Neural progenitor cell (in vitro differentiated cells): Measurements from ENCODE around the gene VEPH1. TPM values are rescaled to one million over a fixed set of nuclear protein-coding genes. Genes with fewer than 3 reads are reported as not detected.

Experiments used
- DNase-seq: peaks from one replicate; pipeline ENCODE4 v3.0.0-alpha.2; 2016; ENCODE audit warnings: low spot score
- H2AFZ ChIP-seq: fragments of 200-600 bp; sonication (generic); replicated peaks from 2 replicates; pipeline ENCODE4 v1.6.1; 2016; ENCODE audit warnings: antibody characterized with exemption
- H3F3A ChIP-seq: fragments of 200-600 bp; sonication (generic); 2 replicates; pipeline ENCODE4 v1.6.1; 2016; ENCODE audit warnings: antibody characterized with exemption, low read depth
- H3K27ac ChIP-seq: fragments of 200-600 bp; sonication (generic); 2 replicates; pipeline ENCODE4 v1.5.1; 2016; ENCODE audit warnings: mild to moderate bottlenecking
- H3K27me3 ChIP-seq: fragments of 200-600 bp; sonication (generic); 2 replicates; pipeline ENCODE4 v1.6.1; 2016; ENCODE audit warnings: mild to moderate bottlenecking, moderate library complexity
- H3K36me3 ChIP-seq: fragments of 200-600 bp; sonication (generic); 2 replicates; pipeline ENCODE4 v1.5.1; 2016
- H3K4me1 ChIP-seq: fragments of 200-600 bp; sonication (generic); 2 replicates; pipeline ENCODE4 v1.6.1; 2016; ENCODE audit warnings: mixed run types
- H3K4me2 ChIP-seq: fragments of 200-600 bp; sonication (generic); 2 replicates; pipeline ENCODE4 v1.6.1; 2016
- H3K4me3 ChIP-seq: fragments of 200-600 bp; sonication (generic); 2 replicates; pipeline ENCODE4 v1.5.1; 2016
- H3K79me2 ChIP-seq: fragments of 200-600 bp; sonication (generic); 2 replicates; pipeline ENCODE4 v1.6.1; 2016; ENCODE audit warnings: low read depth
- H3K9ac ChIP-seq: fragments of 200-600 bp; sonication (generic); 2 replicates; pipeline ENCODE4 v1.6.1; 2016
- H3K9me3 ChIP-seq: fragments of 200-600 bp; sonication (generic); 2 replicates; pipeline ENCODE4 v1.5.1; 2016; ENCODE audit warnings: low read depth
- H4K20me1 ChIP-seq: fragments of 200-600 bp; sonication (generic); 2 replicates; pipeline ENCODE4 v1.6.1; 2016; ENCODE audit warnings: low read depth
- H3K27ac Mint-ChIP-seq: 3 replicates; pipeline ENCODE4 v1.8.0; 2021; ENCODE audit warnings: mixed read lengths
- H3K27me3 Mint-ChIP-seq: 2 replicates; pipeline ENCODE4 v1.8.0; 2022; ENCODE audit warnings: low read depth, mild to moderate bottlenecking, inconsistent platforms, moderate library complexity, mixed read lengths; ENCODE audit not compliant: insufficient read depth
- H3K36me3 Mint-ChIP-seq: 3 replicates; pipeline ENCODE4 v1.8.0; 2021; ENCODE audit warnings: mixed read lengths
- H3K4me1 Mint-ChIP-seq: 3 replicates; pipeline ENCODE4 v1.8.0; 2021; ENCODE audit warnings: mixed read lengths
- H3K4me3 Mint-ChIP-seq: 3 replicates; pipeline ENCODE4 v1.8.0; 2021; ENCODE audit warnings: mild to moderate bottlenecking, moderate library complexity, mixed read lengths
- H3K9me3 Mint-ChIP-seq: 3 replicates; pipeline ENCODE4 v1.8.0; 2020; ENCODE audit warnings: mixed read lengths
- EZH2 ChIP-seq: fragments of 200-600 bp; sonication (generic); IDR thresholded peaks from 2 replicates; pipeline ENCODE4 v1.6.1; 2017; ENCODE audit warnings: antibody characterized with exemption, mild to moderate bottlenecking, moderate library complexity
- EZH2phosphoT487 ChIP-seq: fragments of 200-600 bp; sonication (generic); IDR thresholded peaks from 2 replicates; pipeline ENCODE4 v1.6.1; 2017; ENCODE audit warnings: antibody characterized with exemption
- total RNA-seq: library from RNA; depleted of rRNA; stranded (reverse); fragments of >200 nt; gene quantifications from 2 replicates; pipeline ENCODE4 v1.2.3, GENCODE V29; 2015; ENCODE audit warnings: low replicate concordance
- TF ChIP-seq, protein P1 (sequence below): fragments of 200-600 bp; sonication (generic); IDR thresholded peaks from 2 replicates; pipeline ENCODE4 v1.5.1; 2017; ENCODE audit warnings: antibody characterized with exemption, mild to moderate bottlenecking

VEPH1 gene
- total RNA-seq, 1 donor from 2014 or later = not detected

DNA sequence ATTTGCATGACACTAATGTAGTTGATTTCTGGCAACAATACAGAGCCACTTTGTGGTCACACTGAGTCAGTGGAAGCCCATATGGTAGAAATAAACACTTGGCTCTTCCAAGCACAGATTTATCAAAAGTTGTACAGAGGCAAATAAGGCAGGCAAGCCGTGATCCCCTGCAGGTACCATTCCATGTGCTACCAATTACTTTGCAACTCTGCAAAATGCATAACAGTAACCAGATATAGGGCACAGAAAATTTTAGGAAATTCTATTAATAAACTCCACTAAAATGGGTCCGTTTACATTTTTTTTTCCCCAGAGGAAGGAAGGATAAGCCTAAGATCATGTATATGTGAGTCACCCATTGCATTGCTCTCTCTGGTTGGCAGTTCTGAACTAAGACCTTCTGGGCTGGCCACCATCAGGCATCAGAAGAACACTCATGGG is 169.6 kb downstream of the VEPH1 start:
- no peak overlapping the region for H3K4me2 ChIP-seq

DNA sequence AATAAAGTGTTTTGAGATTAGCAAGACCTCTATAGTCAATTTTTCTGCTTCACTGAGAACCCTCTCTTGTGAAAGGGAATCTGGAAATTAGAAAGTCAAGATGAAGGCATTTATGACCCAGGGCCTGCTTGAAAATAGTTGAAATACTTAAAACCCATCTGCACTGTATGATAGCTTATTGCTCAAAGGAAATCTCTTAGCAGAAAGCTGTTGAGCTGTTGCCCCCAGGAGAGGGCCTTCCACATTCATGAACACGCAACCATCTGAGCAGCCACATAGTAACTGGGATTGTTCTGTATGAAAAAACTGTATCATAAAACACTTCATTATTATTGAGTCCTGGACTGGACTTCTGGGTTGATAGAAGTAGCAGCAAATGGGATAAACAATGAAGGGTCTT is 173.0 kb downstream of the VEPH1 start:
- H3K27me3 Mint-ChIP-seq = peaks cover 2% of the 10 kb centered on the region
- Histone ChIP-seq H3K9me3 (no peaks in the 10 kb centered on the region), H3K4me3 (no peak overlapping the region), H4K20me1 (no peaks in the 10 kb centered on the region), H3F3A (no peaks in the 10 kb centered on the region), H3K27ac (no peak overlapping the region), H3K4me2 (no peak overlapping the region), H3K79me2 (no peaks in the 10 kb centered on the region), H2AFZ (no peak overlapping the region), H3K4me1 (peaks cover 3% of the 10 kb centered on the region), H3K36me3 (no peaks in the 10 kb centered on the region), H3K27me3 (no peaks in the 10 kb centered on the region), H3K9ac (no peak overlapping the region)
- DNase-seq = no peak
- H3K36me3 Mint-ChIP-seq = peaks cover 13% of the 10 kb centered on the region
- H3K4me1 Mint-ChIP-seq = peaks cover 37% of the 10 kb centered on the region
- TF ChIP-seq, protein P1, sequence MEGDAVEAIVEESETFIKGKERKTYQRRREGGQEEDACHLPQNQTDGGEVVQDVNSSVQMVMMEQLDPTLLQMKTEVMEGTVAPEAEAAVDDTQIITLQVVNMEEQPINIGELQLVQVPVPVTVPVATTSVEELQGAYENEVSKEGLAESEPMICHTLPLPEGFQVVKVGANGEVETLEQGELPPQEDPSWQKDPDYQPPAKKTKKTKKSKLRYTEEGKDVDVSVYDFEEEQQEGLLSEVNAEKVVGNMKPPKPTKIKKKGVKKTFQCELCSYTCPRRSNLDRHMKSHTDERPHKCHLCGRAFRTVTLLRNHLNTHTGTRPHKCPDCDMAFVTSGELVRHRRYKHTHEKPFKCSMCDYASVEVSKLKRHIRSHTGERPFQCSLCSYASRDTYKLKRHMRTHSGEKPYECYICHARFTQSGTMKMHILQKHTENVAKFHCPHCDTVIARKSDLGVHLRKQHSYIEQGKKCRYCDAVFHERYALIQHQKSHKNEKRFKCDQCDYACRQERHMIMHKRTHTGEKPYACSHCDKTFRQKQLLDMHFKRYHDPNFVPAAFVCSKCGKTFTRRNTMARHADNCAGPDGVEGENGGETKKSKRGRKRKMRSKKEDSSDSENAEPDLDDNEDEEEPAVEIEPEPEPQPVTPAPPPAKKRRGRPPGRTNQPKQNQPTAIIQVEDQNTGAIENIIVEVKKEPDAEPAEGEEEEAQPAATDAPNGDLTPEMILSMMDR = no peak
- TF ChIP-seq EZH2 (no peak), EZH2phosphoT487 (no peak)
- peak overlapping the region; percentile 76 for H3K27ac Mint-ChIP-seq
- peaks cover 16% of the 10 kb centered on the region for H3K9me3 Mint-ChIP-seq
- no peak overlapping the region for H3K4me3 Mint-ChIP-seq

More for the DNA sequence above, 169.6 kb downstream of the VEPH1 start:
- Histone ChIP-seq H3K36me3 (no peaks in the 10 kb centered on the region), H2AFZ (no peak overlapping the region), H3K9ac (no peak overlapping the region), H3K9me3 (no peaks in the 10 kb centered on the region), H3K79me2 (no peaks in the 10 kb centered on the region), H3K4me3 (no peak overlapping the region), H4K20me1 (no peaks in the 10 kb centered on the region), H3F3A (no peaks in the 10 kb centered on the region), H3K27ac (no peak overlapping the region), H3K4me1 (peaks cover 15% of the 10 kb centered on the region), H3K27me3 (no peaks in the 10 kb centered on the region)
- Mint-ChIP-seq H3K4me3 (no peak overlapping the region), H3K27me3 (no peaks in the 10 kb centered on the region), H3K36me3 (peaks cover 10% of the 10 kb centered on the region), H3K27ac (peak overlapping the region; percentile 100), H3K9me3 (peaks cover 10% of the 10 kb centered on the region), H3K4me1 (peaks cover 64% of the 10 kb centered on the region)
- TF ChIP-seq EZH2 = no peak
- TF ChIP-seq EZH2phosphoT487 = no peak
- TF ChIP-seq, protein P1 = no peak
- no peak for DNase-seq

DNA sequence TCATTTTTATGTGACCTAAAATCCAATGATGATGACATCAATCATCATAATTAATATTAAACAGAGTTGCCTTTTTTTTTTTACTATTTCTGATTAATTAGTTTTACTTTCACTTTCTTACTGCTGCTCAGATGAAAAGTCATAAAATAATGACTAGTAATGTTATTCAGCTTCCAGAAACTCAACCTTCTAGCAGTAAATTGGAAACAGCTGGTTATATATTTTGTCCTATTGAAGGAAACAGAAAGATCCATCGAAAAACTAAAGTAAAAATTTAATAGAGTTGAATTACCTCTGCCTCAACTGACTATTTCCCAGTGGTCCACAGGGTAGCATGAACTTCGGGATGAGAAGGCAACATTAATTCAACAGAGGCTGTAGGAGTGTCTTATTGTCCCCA is 173.7 kb downstream of the VEPH1 start:
- Histone ChIP-seq H3K4me1 (no peaks in the 10 kb centered on the region), H3K4me3 (no peak overlapping the region), H3K79me2 (no peaks in the 10 kb centered on the region), H2AFZ (no peak overlapping the region), H3K27ac (no peak overlapping the region), H3K9me3 (no peaks in the 10 kb centered on the region), H3K27me3 (no peaks in the 10 kb centered on the region), H4K20me1 (no peaks in the 10 kb centered on the region), H3K4me2 (no peak overlapping the region), H3K36me3 (no peaks in the 10 kb centered on the region), H3K9ac (no peak overlapping the region), H3F3A (no peaks in the 10 kb centered on the region)
- H3K9me3 Mint-ChIP-seq = peaks cover 21% of the 10 kb centered on the region
- peaks cover 2% of the 10 kb centered on the region for H3K27me3 Mint-ChIP-seq
- no peak for DNase-seq
- peaks cover 30% of the 10 kb centered on the region for H3K4me1 Mint-ChIP-seq
- H3K27ac Mint-ChIP-seq = no peak overlapping the region
- no peak overlapping the region for H3K4me3 Mint-ChIP-seq
- TF ChIP-seq EZH2 = no peak
- TF ChIP-seq, protein P1 = no peak
- TF ChIP-seq EZH2phosphoT487 = no peak
- H3K36me3 Mint-ChIP-seq = peaks cover 18% of the 10 kb centered on the region
